Measurements from ENCODE around the gene UBE2D2.

GRCh38 chr5:139577689-139578290, 16.7 kb downstream of the UBE2D2 start:
- TF ChIP-seq POLR2A (IDR thresholded peaks at IDR 0.05; ENCODE audit: low read depth, low read length) (peak; percentile 26; the same call in 1 of the 2 replicates), POLR2AphosphoS5 (IDR thresholded peaks at IDR 0.05; ENCODE audit: low read depth, low read length) (0 out of 2 replicates have a peak, but pooled peaks have one; percentile 4), TAF1 (IDR thresholded peaks at IDR 0.05; ENCODE audit: low read depth, low read length) (no peak)

Data from GM12891 (cell line).